ENCODE data around the gene TMEM192.
A peak's percentile ranks its signal among the peaks of the same experiment; 100 is the strongest.
"Not testable (repeated sequence)": the region's sequence is repeated elsewhere in the genome, so short reads cannot be mapped to it uniquely, and the experiment has no call there.

Gene TMEM192

DNA sequence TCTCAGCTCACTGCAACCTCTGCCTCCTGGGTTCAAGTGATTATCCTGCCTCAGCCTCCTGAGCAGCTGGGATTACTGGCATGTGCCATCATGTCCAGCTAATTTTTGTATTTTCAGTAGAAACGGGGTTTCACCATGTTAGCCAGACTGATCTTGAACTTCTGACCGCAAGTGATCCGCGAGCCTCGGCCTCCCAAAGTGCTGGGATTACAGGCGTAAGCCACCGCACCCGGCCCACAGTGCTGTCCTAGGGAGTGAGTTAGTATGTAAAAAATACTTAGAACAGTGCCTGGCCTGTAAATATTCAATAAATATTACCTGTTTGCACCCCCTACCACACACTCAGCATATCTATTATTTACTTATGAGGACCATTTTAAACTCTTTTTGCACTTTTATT is 20.5 kb downstream of the TMEM192 start:
- not testable (repeated sequence) for DNase-seq (ENCODE audit: low spot score)

GRCh38 chr4:165088366-165088765 is 24.3 kb downstream of the TMEM192 start:
- no peak for DNase-seq (ENCODE audit: low spot score)

- no peak for DNase-seq (ENCODE audit: low spot score)
Measured at GRCh38 chr4:165085946-165086345, 26.7 kb downstream of the TMEM192 start.

GRCh38 chr4:165084787-165085186 is 27.9 kb downstream of the TMEM192 start:
- not testable (repeated sequence) for DNase-seq (ENCODE audit: low spot score)

- peak; percentile 17 for DNase-seq (ENCODE audit: low spot score)
Measured at GRCh38 chr4:165079476-165079875, 33.2 kb downstream of the TMEM192 start.

DNA sequence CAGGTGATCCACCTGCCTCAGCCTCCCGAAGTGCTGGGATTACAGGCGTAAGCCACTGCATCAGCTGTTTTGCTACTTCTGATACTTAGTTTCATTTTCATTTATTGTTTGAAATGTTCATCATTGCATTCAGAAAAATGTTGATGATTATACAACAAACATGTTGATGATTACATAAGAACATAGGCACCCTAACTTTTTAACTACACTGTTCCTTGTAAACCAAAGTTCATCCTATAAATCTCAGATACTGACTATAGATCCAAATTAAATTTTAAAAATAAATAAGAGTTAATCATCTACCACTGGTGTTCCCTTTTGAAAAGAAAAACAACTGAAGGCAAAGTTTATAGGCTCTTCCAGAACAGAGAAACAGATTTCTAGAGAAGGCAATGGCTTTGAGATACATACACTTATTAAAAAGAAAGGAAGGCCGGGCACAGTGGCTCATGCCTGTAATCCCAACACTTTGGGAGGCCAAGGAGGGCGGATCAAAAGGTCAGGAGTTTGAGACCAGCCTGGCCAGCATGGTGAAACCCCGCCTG is 35.6 kb downstream of the TMEM192 start:
- DNase-seq (ENCODE audit: low spot score), result no peak

- DNase-seq (ENCODE audit: low spot score), result not testable (repeated sequence)
Measured at GRCh38 chr4:165073346-165073745, 39.3 kb downstream of the TMEM192 start.

DNA sequence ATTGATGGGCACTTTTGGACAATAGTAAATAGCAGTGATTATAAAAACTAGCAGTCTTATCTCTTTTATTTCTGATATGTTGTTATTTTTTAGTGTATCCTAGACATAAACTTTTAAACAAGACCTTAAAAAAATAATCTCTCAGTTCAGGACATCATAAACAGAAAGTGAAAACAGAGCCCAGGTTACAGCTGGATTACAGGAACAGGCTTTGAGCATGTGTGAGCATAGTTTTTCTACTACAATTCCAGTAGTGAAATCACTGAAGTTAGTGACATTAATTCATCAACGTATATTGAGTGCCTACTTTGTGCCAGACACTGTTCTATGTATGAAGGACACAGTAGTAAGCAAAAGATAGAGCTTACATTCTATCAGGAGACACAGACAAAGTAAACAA is 42.1 kb downstream of the TMEM192 start:
- DNase-seq (ENCODE audit: low spot score), result no peak

DNA sequence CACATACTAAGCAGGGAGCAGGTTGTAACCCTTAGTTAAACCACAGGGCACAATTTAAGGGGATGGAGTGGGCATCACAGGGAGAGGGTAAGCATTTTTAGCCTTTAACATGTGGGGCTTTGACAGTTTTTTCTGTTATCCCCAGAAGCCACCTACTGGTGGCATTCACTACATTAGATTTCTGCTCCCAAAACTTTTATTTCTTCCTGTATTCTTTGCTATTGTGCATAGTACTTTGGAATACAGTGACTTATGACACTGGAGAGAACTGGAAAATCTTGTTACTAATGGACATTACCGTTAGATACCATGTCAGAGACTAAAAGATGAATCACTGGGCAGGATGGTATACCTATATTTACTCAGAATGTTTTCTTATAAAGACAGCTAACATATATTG is 51.7 kb downstream of the TMEM192 start:
- DNase-seq (ENCODE audit: low spot score), result peak; percentile 21

- no peak for DNase-seq (ENCODE audit: low spot score)
Measured at GRCh38 chr4:165059386-165059785, 53.3 kb downstream of the TMEM192 start.

DNA sequence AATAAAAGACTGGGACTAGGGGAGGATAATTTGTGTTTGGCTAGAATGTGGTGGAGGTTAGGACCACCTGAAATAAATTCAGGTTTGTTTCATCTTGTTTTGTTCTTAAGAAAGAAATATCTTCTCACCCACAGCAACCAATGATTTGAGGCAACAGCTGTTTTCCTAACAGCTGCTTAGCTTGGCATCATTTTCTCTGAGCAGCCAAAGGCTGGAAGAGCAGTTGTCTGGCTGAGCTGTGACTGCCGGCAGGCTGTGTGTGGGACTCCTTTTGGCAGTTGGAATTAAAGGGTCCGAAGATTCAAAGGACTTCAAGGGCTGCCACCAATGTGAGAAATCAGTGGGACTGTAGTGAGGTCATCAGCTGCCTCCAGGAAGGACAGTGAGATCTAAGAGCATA is 54.0 kb downstream of the TMEM192 start:
- DNase-seq (ENCODE audit: low spot score), result peak; percentile 8

- DNase-seq (ENCODE audit: low spot score), result no peak
Measured at GRCh38 chr4:165055601-165056000, 57.1 kb downstream of the TMEM192 start.

DNA sequence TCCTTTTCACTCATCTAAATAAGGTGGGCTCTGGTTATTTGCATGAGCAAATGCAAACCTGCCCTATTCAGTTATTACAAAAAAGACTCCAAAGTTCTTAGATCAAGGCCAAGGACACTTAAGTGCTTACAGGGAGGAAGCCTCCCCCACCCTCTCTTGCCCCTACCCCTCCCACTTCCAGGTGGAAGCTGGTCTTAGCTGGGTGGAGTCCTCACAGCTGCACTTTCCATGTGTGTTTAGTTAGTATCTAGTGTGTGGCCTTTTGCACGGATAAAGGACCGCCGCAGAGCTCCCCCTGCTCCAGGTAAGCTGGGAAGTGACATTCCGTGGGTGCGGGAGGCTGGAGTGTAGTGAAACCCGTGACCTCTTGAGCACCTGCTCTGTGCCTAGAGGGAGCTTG is 59.0 kb downstream of the TMEM192 start, which contains the start of gene TRIM75:
TRIM75 (plus strand) TSS at position 222 of the 400 bp plus-strand sequence. CDS start 5,282 bp downstream, outside the sequence.
- no peak for DNase-seq (ENCODE audit: low spot score)

DNA sequence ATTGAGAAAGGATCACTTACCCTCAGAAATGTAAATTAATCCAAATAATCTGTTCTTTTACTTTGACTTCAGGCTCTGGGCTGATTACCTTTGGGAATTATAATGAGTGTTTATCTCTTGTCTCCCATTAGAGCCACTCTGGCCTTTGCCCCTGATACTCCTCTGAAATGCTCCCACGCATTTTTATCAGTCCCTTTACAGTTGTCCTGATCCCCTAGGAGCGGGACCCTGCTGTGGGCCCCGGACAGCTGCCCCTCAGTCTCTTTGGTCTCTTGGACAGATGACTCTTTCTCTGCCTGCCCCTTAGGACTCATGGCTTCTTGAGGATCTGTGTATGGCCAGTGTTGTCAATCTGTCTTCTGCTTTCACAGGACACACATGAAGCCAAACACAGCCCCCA is 60.0 kb downstream of the TMEM192 start:
- DNase-seq (ENCODE audit: low spot score), result no peak

DNA sequence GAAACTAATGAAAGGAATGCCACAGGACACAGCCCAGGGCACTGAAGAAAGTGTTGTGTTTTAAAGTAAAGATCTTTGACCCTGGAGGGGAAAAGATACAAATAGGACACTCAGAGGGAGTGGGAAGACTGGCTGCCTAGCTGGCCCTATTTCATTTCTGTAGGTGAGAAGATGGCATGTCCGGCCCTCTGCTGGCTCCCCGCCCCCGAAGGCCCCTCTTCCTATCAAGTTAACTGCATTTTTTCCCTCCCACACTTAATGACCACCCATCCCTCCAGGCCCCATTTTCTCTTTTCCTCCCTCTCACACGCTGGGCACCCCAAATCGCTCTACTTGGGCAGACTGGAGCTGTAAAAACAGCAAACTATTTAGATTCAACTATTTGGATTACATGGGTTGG is 64.5 kb downstream of the TMEM192 start:
- no peak for DNase-seq (ENCODE audit: low spot score)

- no peak for DNase-seq (ENCODE audit: low spot score)
Measured at GRCh38 chr4:165031436-165032211, 81.0 kb downstream of the TMEM192 start, which contains the start of gene TRIM60. TSS of gene TRIM60 (plus strand) at chr4:165031999. CDS start at chr4:165040073, 8,074 bp downstream.

GRCh38 chr4:165027762-165028402 is 84.8 kb downstream of the TMEM192 start:
- DNase-seq (ENCODE audit: low spot score), result peak; percentile 27

DNA sequence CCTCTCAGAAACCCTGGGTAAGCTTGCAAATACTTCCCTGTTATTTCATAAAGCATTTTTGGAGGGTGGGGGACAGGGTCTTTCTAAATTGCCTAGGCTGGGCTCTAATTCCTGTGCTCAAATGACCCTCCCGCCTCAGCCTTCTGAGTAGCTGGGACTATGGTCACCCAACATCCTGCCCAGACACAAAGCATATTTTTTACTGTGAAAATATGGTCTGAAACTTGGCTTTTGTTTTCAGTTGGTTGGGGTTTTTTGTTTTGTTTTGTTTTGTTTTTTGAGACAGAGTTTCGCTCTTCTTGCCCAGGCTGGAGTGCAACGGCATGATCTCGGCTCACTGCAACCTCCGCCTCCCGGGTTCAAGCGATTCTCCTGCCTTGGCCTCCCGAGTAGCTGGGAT is 86.9 kb downstream of the TMEM192 start:
- DNase-seq (ENCODE audit: low spot score), result not testable (repeated sequence)
